K562 (cell line): Measurements from ENCODE around the gene TRNP1. TPM values are rescaled to one million over a fixed set of nuclear protein-coding genes. Genes with fewer than 3 reads are reported as not detected.

Source experiments
- ADNP ChIP-seq: fragments of 200-800 bp; sonication (Bioruptor generic); IDR thresholded peaks from 2 replicates; pipeline ENCODE4 v1.6.1; 2016; ENCODE audit warnings: missing genetic modification characterization, missing compliant biosample characterization
- AFF4 ChIP-seq: sonication (generic); formaldehyde crosslinking; IDR thresholded peaks from 2 replicates; pipeline ENCODE4 v1.8.0; 2023; ENCODE audit warnings: mild to moderate bottlenecking, missing genetic modification reagents
- EP400 ChIP-seq: fragments of 450-650 bp; IDR thresholded peaks from 2 replicates; pipeline ENCODE4 v1.6.1; 2017; ENCODE audit warnings: antibody characterized with exemption, mild to moderate bottlenecking, moderate library complexity
- L3MBTL2 ChIP-seq: fragments of 450-650 bp; IDR thresholded peaks from 2 replicates; pipeline ENCODE4 v1.6.1; 2016; ENCODE audit warnings: mild to moderate bottlenecking, moderate library complexity
- MYC ChIP-seq, 2 experiments: fragments of 250-450 bp in 1 of 2; sonication (Bioruptor Pico) in 1 of 2; IDR thresholded peaks; 2 replicates each; pipeline versions ENCODE4 v1.5.1 to v1.6.1; 2012 to 2021; ENCODE audit warnings: low read depth in 2 of 2, borderline replicate concordance in 1 of 2, improper control_type of control experiment in 1 of 2, low read length in 1 of 2, mild to moderate bottlenecking in 1 of 2, moderate library complexity in 1 of 2
- NR2C2 ChIP-seq, 2 experiments: fragments of 200-800 bp in 1 of 2; sonication (Bioruptor generic) in 1 of 2; sonication (generic) in 1 of 2; formaldehyde crosslinking in 1 of 2; IDR thresholded peaks; 2 replicates each; pipeline versions ENCODE4 v1.6.1 to v1.8.0; 2016 to 2022; ENCODE audit warnings: mild to moderate bottlenecking in 1 of 2, missing compliant biosample characterization in 1 of 2, missing genetic modification characterization in 1 of 2, missing genetic modification reagents in 1 of 2
- PRMT5 ChIP-seq: sonication (generic); formaldehyde crosslinking; IDR thresholded peaks from 2 replicates; pipeline ENCODE4 v1.5.0; 2020; ENCODE audit warnings: missing genetic modification reagents
- RB1 ChIP-seq: fragments of 450-650 bp; IDR thresholded peaks from 2 replicates; pipeline ENCODE4 v1.6.1; 2017; ENCODE audit warnings: low read depth, mild to moderate bottlenecking
- RBM14 ChIP-seq: fragments of 200-400 bp; formaldehyde crosslinking; IDR thresholded peaks from 2 replicates; pipeline ENCODE4 v1.6.1; 2018; ENCODE audit warnings: low read depth, mild to moderate bottlenecking, low read length, moderate library complexity, borderline replicate concordance; ENCODE audit not compliant: insufficient read depth
- SRF ChIP-seq, 2 experiments: fragments of 250-450, 450-650 bp in 1 of 2; sonication (Bioruptor Pico) in 1 of 2; sonication (generic) in 1 of 2; formaldehyde crosslinking; IDR thresholded peaks; 2 replicates each; pipeline versions ENCODE4 v1.5.0 to v1.5.1; 2020 to 2022; ENCODE audit warnings: mild to moderate bottlenecking in 1 of 2, missing genetic modification reagents in 1 of 2
- ZFX ChIP-seq: sonication (generic); formaldehyde crosslinking; IDR thresholded peaks from 2 replicates; pipeline ENCODE4 v1.8.0; 2022; ENCODE audit warnings: mild to moderate bottlenecking, missing genetic modification reagents, moderate library complexity
- ZKSCAN8 ChIP-seq: fragments of 200-800 bp; sonication (Bioruptor generic); IDR thresholded peaks from 2 replicates; pipeline ENCODE4 v1.6.1; 2016; ENCODE audit warnings: missing genetic modification characterization, missing compliant biosample characterization
- ZNF395 ChIP-seq: fragments of 200-800 bp; sonication (Bioruptor generic); IDR thresholded peaks from 2 replicates; pipeline ENCODE4 v1.6.1; 2017; ENCODE audit warnings: missing genetic modification characterization, missing compliant biosample characterization
- polyA plus RNA-seq, 8 experiments: library from polyadenylated mRNA; depleted of rRNA in 4 of 8; stranded (reverse) in 5 of 8; unstranded in 3 of 8; fragments of >200 nt; fragmentation: Nextera tagmentation in 2 of 8; fragmentation: Illumina TruSeq in 1 of 8; extraction: Ambion mirVana in 2 of 8; extraction: Trizol in 1 of 8; gene quantifications; 2 replicates each; pipeline versions ENCODE4 v1.2.1 to v1.2.3, GENCODE V29; 2011 to 2014; ENCODE audit warnings: inconsistent platforms in 1 of 8, missing spikeins in 1 of 8
- total RNA-seq, 7 experiments: library from RNA; depleted of rRNA in 6 of 7; stranded (reverse); fragments of >200 nt in 6 of 7; fragmentation: Illumina TruSeq in 2 of 7; extraction: Trizol in 2 of 7; gene quantifications; 2 replicates each; pipeline versions ENCODE4 v1.2.1 to v1.2.3, GENCODE V29; 2011 to 2021; ENCODE audit warnings: low replicate concordance in 1 of 7
- TF ChIP-seq, protein P1 (sequence below): fragments of 450-650 bp; IDR thresholded peaks from 2 replicates; pipeline ENCODE4 v1.6.1; 2014; ENCODE audit warnings: low read depth, mild to moderate bottlenecking, moderate library complexity, borderline replicate concordance

The TRNP1 gene
- total and polyA plus RNA-seq, 9 of the 15 experiments (the other 6 are each of a cell fraction or from before 2014, with no cell fraction given) = 0.03 to 1.3 (median 0.95) TPM

GRCh38 chr1:27027575-27028250 lies 34.2 kb downstream of the TRNP1 start (continued):
- TF ChIP-seq NR2C2 (CRISPR knock-in tag; IDR thresholded peaks at IDR 0.05) (no peak), NR2C2 (tag; IDR thresholded peaks at IDR 0.05) (peak; percentile 59; the same call in 1 of the 2 replicates), ZKSCAN8 (CRISPR knock-in tag) (peak; percentile 38; the same call in 1 of the 2 replicates), MYC (IDR thresholded peaks at IDR 0.05; ENCODE audit: low read depth, low read length) (no peak), MYC (CRISPR knock-in tag; IDR thresholded peaks at IDR 0.05; ENCODE audit: borderline replicate concordance, low read depth) (0 out of 2 replicates have a peak, but pooled peaks have one; percentile 6), SRF (CRISPR knock-in tag; IDR thresholded peaks at IDR 0.05) (peak; percentile 80 to 99; a peak in 3 of 4 replicates), AFF4 (CRISPR knock-in tag) (no peak), PRMT5 (CRISPR knock-in tag) (no peak), ADNP (tag) (0 out of 2 replicates have a peak, but pooled peaks have one; percentile 16), ZFX (CRISPR knock-in tag) (peak; percentile 22; the same call in 1 of the 2 replicates), L3MBTL2 (0 out of 2 replicates have a peak, but pooled peaks have one; percentile 8), EP400 (0 out of 2 replicates have a peak, but pooled peaks have one; percentile 34), RBM14 (no peak), RB1 (0 out of 2 replicates have a peak, but pooled peaks have one; percentile 39), ZNF395 (peak; percentile 47; the same call in 1 of the 2 replicates)
- TF ChIP-seq, protein P1, sequence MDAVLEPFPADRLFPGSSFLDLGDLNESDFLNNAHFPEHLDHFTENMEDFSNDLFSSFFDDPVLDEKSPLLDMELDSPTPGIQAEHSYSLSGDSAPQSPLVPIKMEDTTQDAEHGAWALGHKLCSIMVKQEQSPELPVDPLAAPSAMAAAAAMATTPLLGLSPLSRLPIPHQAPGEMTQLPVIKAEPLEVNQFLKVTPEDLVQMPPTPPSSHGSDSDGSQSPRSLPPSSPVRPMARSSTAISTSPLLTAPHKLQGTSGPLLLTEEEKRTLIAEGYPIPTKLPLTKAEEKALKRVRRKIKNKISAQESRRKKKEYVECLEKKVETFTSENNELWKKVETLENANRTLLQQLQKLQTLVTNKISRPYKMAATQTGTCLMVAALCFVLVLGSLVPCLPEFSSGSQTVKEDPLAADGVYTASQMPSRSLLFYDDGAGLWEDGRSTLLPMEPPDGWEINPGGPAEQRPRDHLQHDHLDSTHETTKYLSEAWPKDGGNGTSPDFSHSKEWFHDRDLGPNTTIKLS = peak; percentile 1; the same call in 1 of the 2 replicates
